GM12865 (cell line): ENCODE results near the gene ELMO3.

ENCODE experiments used
- DNase-seq: peaks from one replicate; pipeline ENCODE4 v3.0.0; 2010; ENCODE audit warnings: low read depth
- H3K4me3 ChIP-seq: 2 replicates; pipeline ENCODE4 v1.5.1; 2011; ENCODE audit warnings: mild to moderate bottlenecking, low read depth, low read length, control low read depth
- CTCF ChIP-seq: IDR thresholded peaks from 2 replicates; pipeline ENCODE4 v1.5.1; 2011; ENCODE audit warnings: low read length, control low read depth, low read depth, inconsistent platforms; ENCODE audit not compliant: insufficient read depth; ENCODE audit errors: missing control alignments

Gene ELMO3

GRCh38 chr16:67202956-67203493, 4.1 kb downstream of the ELMO3 start:
- no peak for TF ChIP-seq CTCF
- H3K4me3 ChIP-seq = no peak overlapping the region
- DNase-seq = no peak

- no peak for TF ChIP-seq CTCF
- H3K4me3 ChIP-seq = no peak overlapping the region
- no peak for DNase-seq
Observed at GRCh38 chr16:67204076-67204475, 5.1 kb downstream of the ELMO3 start.

- TF ChIP-seq CTCF = no peak
- no peak for DNase-seq
- H3K4me3 ChIP-seq = no peak overlapping the region
Observed at GRCh38 chr16:67206129-67206837, 7.4 kb downstream of the ELMO3 start.

GRCh38 chr16:67206838-67207248, 7.9 kb downstream of the ELMO3 start:
- DNase-seq = no peak
- H3K4me3 ChIP-seq = no peak overlapping the region
- TF ChIP-seq CTCF = no peak

- no peak for TF ChIP-seq CTCF
- no peak for DNase-seq
- no peak overlapping the region for H3K4me3 ChIP-seq
Observed at GRCh38 chr16:67207249-67208091, 8.5 kb downstream of the ELMO3 start.

- TF ChIP-seq CTCF = no peak
- no peak for DNase-seq
- no peak overlapping the region for H3K4me3 ChIP-seq
Observed at GRCh38 chr16:67208154-67208896, 9.4 kb downstream of the ELMO3 start.
